Kidney (tissue), 14 donors: ENCODE data around the gene DPH7. TPM values are rescaled to one million over a fixed set of nuclear protein-coding genes. Genes with fewer than 3 reads are reported as not detected.

ENCODE experiments used
- DNase-seq, 5 donors: peaks; one replicate each; pipeline ENCODE4 v3.0.0-alpha.2; 2013 to 2020
- FAIRE-seq: peaks from 2 replicates; lab custom pipeline; 2012; peaks lifted over from hg19 to GRCh38; lab: Jason Lieb, UNC
- H3K27ac ChIP-seq, 2 donors: one replicate each; pipeline ENCODE4 v1.7.0; 2013; ENCODE audit warnings: low read depth in 2 of 2, low read length in 2 of 2, inconsistent platforms in 1 of 2
- H3K27me3 ChIP-seq: one replicate; pipeline ENCODE4 v1.7.1; 2013; ENCODE audit warnings: low read length, inconsistent platforms; ENCODE audit not compliant: control insufficient read depth, insufficient read depth
- H3K36me3 ChIP-seq, 3 donors: one replicate each; pipeline versions ENCODE4 v1.7.0 to v1.7.1; 2013; ENCODE audit warnings: low read length in 3 of 3, control low read depth in 1 of 3, inconsistent platforms in 1 of 3; ENCODE audit not compliant: insufficient read depth in 3 of 3, control insufficient read depth in 2 of 3
- H3K4me1 ChIP-seq, 3 donors: one replicate each; pipeline versions ENCODE4 v1.7.0 to v1.7.1; 2013; ENCODE audit warnings: low read length in 3 of 3, inconsistent platforms in 1 of 3, low read depth in 1 of 3; ENCODE audit not compliant: control insufficient read depth in 2 of 3, insufficient read depth in 2 of 3
- H3K4me3 ChIP-seq, 3 donors: one replicate each; pipeline versions ENCODE4 v1.7.0 to v1.8.1; 2013; ENCODE audit warnings: low read length in 3 of 3, control low read depth in 1 of 3, inconsistent platforms in 1 of 3
- H3K9ac ChIP-seq, 3 donors: one replicate each; pipeline versions ENCODE4 v1.7.0 to v1.7.1; 2013; ENCODE audit warnings: low read length in 3 of 3, control low read depth in 1 of 3, inconsistent platforms in 1 of 3
- H3K9me3 ChIP-seq, 3 donors: one replicate each; pipeline versions ENCODE4 v1.7.0 to v1.7.1; 2013; ENCODE audit warnings: low read length in 3 of 3, control low read depth in 1 of 3, inconsistent platforms in 1 of 3; ENCODE audit not compliant: control insufficient read depth in 2 of 3, insufficient read depth in 1 of 3
- intact Hi-C: fragments of 100-400 bp; cut with DNase I; formaldehyde crosslinking; loops from one replicate; pipeline ENCODE4 v1.11.1; 2022
- polyA plus RNA-seq: library from polyadenylated mRNA; stranded (reverse); fragments of 350-450 nt; fragmentation: Illumina TruSeq; extraction: RNeasy Lipid Tissue Mini Kit (QIAGEN cat#74804); gene quantifications from one replicate; pipeline ENCODE4 v1.2.3, GENCODE V29; 2014; ENCODE audit warnings: low read depth, low replicate concordance; ENCODE audit not compliant: insufficient read depth
- total RNA-seq: library from RNA; stranded (reverse); fragmentation: NEBNext Ultra II Directional; extraction: Animal tissue kit (Norgen Biotek cat#: 25700); gene quantifications from one replicate; pipeline ENCODE4 v1.2.1, GENCODE V29; 2021
- TF ChIP-seq, protein P1 (sequence below): IDR thresholded peaks from 3 replicates; pipeline ENCODE4 v1.5.1; 2012; ENCODE audit warnings: mild to moderate bottlenecking, moderate library complexity, borderline replicate concordance; ENCODE audit not compliant: insufficient read depth; ENCODE audit errors: extremely low read depth
- donor health status: control.
- donor health status: control.
- donor health status: control.
- donor health status: control.
- donor health status: control.
- donor health status: DM: yes; HTN: yes; CAD: no.
- donor health status: Normal renal cell carcinoma (clear cell type).

The DPH7 gene
- total and polyA plus RNA-seq, 2 donors from 2014 or later, result 23.2 to 31.4 TPM

DNA sequence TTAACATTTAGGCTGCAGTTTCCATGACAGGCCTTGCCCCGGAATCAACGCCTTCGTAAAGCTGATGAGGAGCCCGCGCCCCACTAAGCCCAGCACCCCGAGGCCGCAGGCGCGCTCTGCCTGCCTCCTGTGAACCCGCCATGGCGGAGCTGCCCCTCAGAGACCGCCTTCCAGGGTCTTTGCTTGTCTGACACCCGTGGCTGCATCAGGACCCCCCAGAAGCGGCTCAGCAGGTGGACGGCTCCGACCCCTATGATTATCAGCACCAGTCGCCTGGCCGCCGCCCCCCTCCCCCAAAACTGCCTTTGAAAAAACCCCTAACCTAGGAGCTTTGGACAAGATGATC lies 507 bp upstream of the DPH7 start:
- no peak for FAIRE-seq
- peak in 1 of 5 donors; percentile 72 for DNase-seq
- H3K4me1 ChIP-seq, result peaks cover 0 to 13% (median 4%) of the 10 kb centered on the region in 3 donors

DNA sequence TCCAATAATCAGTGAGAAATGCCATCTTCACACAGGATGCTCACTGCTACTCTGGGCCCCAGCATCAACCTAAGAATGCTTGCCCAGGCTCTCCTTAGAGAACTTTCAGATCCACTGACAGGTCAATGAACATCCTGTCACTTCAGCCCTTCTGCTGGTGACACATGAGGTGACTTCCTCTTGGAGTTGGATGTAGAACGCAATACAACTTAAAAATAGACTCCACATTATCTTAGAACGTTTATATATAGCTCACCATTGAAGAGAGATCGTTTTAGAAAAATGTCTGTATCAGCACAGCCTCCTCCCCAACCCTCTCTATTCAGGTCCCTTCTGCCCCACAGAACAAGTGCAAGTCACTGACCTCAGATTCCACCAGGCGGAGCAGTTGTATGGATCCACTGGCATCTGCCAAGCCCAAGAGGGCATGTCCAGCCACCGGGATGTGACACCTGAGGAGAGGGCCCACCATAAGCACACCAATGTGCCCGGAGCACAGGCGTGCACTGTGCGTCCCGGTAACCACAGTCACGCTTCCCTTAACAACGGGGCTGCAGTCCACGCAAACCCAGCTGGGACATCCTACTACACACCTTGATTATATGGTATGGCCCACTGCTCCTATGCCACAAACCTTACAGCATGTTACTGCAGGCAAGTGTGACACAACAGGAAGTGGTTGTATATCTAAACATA lies 2.9 kb downstream of the DPH7 start:
- DNase-seq (no peak), FAIRE-seq (no peak)
- Histone ChIP-seq H3K4me3 (no peak overlapping the region), H3K27ac (no peak overlapping the region), H3K9me3 (no peaks in the 10 kb centered on the region), H3K36me3 (peaks cover 3 to 31% (median 17%) of the 10 kb centered on the region in 3 donors), H3K27me3 (no peaks in the 10 kb centered on the region), H3K4me1 (peaks cover 0 to 8% (median 4%) of the 10 kb centered on the region in 3 donors), H3K9ac (no peak overlapping the region)
- intact Hi-C loops, result no loop called here
- TF ChIP-seq, protein P1, sequence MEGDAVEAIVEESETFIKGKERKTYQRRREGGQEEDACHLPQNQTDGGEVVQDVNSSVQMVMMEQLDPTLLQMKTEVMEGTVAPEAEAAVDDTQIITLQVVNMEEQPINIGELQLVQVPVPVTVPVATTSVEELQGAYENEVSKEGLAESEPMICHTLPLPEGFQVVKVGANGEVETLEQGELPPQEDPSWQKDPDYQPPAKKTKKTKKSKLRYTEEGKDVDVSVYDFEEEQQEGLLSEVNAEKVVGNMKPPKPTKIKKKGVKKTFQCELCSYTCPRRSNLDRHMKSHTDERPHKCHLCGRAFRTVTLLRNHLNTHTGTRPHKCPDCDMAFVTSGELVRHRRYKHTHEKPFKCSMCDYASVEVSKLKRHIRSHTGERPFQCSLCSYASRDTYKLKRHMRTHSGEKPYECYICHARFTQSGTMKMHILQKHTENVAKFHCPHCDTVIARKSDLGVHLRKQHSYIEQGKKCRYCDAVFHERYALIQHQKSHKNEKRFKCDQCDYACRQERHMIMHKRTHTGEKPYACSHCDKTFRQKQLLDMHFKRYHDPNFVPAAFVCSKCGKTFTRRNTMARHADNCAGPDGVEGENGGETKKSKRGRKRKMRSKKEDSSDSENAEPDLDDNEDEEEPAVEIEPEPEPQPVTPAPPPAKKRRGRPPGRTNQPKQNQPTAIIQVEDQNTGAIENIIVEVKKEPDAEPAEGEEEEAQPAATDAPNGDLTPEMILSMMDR, result no peak

More for the DNA sequence above, 507 bp upstream of the DPH7 start:
- Histone ChIP-seq H3K27ac (peak overlapping the region; percentile 22 to 28), H3K4me3 (peak overlapping the region; percentile 54 to 75 (median 60)), H3K9ac (peak overlapping the region in 2 of 3 donors; percentile 43 to 81), H3K36me3 (peaks cover 3 to 25% (median 12%) of the 10 kb centered on the region in 3 donors), H3K9me3 (no peaks in the 10 kb centered on the region), H3K27me3 (no peaks in the 10 kb centered on the region)
- intact Hi-C loops, result no loop called here
- TF ChIP-seq, protein P1, result no peak

DNA sequence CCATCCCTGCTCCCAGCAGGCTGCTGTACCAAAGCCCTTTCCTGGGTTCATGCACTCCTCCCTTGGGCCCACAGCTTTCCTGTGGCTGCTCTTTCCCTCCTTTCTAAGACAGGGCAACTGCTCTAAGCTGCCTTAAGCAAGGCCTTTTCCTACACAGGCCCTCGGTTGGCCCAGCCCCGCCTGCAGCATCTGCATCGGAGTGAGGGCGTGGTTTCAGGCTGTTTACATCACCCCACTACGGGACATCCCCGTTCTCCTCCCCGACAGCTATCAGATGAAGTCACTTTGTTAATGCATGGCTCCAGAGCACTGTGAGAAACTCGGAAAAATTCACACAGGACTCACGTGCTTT lies 3.4 kb downstream of the DPH7 start:
- DNase-seq (no peak), FAIRE-seq (no peak)
- intact Hi-C loops, result no loop called here
- Histone ChIP-seq H3K9ac (no peak overlapping the region), H3K27me3 (no peaks in the 10 kb centered on the region), H3K4me3 (no peak overlapping the region), H3K9me3 (no peaks in the 10 kb centered on the region), H3K27ac (no peak overlapping the region), H3K36me3 (peaks cover 3 to 31% (median 21%) of the 10 kb centered on the region in 3 donors), H3K4me1 (peaks cover 0 to 8% (median 4%) of the 10 kb centered on the region in 3 donors)
- TF ChIP-seq, protein P1, result no peak

DNA sequence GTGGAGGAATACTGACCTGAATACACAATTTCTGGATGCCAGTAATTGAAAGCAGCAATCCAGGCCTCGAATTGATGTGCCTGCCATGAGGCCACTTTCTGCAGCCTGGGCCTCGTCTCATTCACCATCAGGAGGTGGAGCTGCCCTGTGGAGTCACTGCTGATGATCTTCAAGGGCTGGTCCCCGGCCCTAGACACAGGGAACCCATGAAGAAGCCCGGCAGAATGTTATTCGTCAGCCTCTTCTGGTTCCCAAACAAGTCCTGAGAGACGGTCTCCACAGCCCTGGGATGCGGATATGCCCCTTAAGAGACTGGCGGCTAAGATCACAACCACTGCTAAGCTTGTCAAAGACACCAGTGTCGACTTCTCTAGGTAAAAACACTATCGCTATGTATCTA lies 4.5 kb downstream of the DPH7 start:
- no peak for FAIRE-seq
- TF ChIP-seq, protein P1, result no peak

More for the DNA sequence above, 4.5 kb downstream of the DPH7 start:
- Histone ChIP-seq H3K4me1 (peaks cover 0 to 6% (median 4%) of the 10 kb centered on the region in 3 donors), H3K36me3 (peaks cover 3 to 31% (median 24%) of the 10 kb centered on the region in 3 donors), H3K9me3 (no peaks in the 10 kb centered on the region), H3K9ac (no peak overlapping the region), H3K4me3 (no peak overlapping the region), H3K27ac (no peak overlapping the region), H3K27me3 (no peaks in the 10 kb centered on the region)
- no peak for DNase-seq
- intact Hi-C loops, result no loop called here
